ENCODE results near the gene B3GALT6.
"Not testable (repeated sequence)": the region's sequence is repeated elsewhere in the genome, so short reads cannot be mapped to it uniquely, and the experiment has no call there.

B3GALT6 gene

DNA sequence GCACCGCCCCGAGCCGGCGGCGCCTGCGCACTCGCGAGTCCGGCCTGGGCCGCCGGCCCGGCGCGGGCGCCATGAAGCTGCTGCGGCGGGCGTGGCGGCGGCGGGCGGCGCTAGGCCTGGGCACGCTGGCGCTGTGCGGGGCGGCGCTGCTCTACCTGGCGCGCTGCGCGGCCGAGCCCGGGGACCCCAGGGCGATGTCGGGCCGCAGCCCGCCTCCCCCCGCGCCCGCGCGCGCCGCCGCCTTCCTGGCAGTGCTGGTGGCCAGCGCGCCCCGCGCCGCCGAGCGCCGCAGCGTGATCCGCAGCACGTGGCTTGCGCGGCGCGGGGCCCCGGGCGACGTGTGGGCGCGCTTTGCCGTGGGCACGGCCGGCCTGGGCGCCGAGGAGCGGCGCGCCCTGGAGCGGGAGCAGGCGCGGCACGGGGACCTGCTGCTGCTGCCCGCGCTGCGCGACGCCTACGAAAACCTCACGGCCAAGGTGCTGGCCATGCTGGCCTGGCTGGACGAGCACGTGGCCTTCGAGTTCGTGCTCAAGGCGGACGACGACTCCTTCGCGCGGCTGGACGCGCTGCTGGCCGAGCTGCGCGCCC, at the start of gene B3GALT6:
Gene B3GALT6 (plus strand): TSS at position 30 of the 588 bp plus-strand sequence. CDS start 42 bp downstream, at position 72.
- Histone ChIP-seq H3K36me3 (ENCODE audit: control insufficient read depth, insufficient read depth, low read length, severe bottlenecking) (peaks cover 16% of the 10 kb centered on the region), H3K9me3 (ENCODE audit: control insufficient read depth, low read length) (no peaks in the 10 kb centered on the region), H3K4me1 (ENCODE audit: control insufficient read depth, insufficient read depth, low read length) (peaks cover 22% of the 10 kb centered on the region), H3K27me3 (replicated peaks; ENCODE audit: control insufficient read depth, insufficient read depth, low read length) (no peaks in the 10 kb centered on the region), H3K4me3 (ENCODE audit: low read length) (peak within 1 kb of the TSS; percentile 87), H3K9ac (ENCODE audit: low read length) (peak within 1 kb of the TSS; percentile 94)
- DNase-seq (ENCODE audit: low read depth): no peak

DNA sequence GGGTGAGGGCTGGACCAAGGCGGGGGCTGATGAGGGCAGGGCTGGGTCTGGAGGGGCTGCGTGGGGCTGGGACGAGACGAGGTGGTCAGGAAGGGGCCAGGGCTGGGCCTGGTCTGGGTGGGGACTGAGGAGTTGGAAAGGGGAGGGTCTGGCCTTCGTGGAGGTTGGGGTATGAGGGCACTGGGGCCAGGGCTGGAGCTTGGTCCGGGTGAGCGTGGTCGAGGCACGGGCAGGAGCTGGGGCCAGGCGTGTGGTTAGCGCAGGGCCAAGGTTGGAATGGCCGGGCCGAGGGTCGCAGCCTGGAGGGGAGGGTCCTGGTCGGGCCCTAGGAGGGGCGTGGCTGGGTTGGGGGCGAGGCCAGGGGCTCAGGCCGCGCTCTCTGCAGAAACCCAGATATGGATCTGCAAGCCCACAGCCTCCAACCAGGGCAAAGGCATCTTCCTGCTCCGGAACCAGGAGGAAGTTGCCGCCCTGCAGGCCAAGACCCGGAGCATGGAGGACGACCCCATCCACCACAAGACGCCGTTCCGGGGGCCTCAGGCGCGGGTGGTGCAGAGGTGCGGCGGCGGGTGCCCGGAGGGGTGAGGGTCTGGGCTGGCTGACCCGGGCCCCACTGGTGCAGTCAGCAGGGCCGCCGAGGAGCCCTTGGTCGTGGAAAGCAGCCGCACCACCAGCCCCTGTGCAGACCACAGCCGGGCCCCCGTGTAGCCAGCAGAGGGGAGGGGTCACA, 49.4 kb upstream of the B3GALT6 start:
- no peak overlapping the region for H3K9ac ChIP-seq (ENCODE audit: low read length)
- no peaks in the 10 kb centered on the region for H3K4me1 ChIP-seq (ENCODE audit: control insufficient read depth, insufficient read depth, low read length)
- no peaks in the 10 kb centered on the region for H3K36me3 ChIP-seq (ENCODE audit: control insufficient read depth, insufficient read depth, low read length, severe bottlenecking)
- H3K9me3 ChIP-seq (ENCODE audit: control insufficient read depth, low read length): no peaks in the 10 kb centered on the region
- H3K4me3 ChIP-seq (ENCODE audit: low read length): no peak overlapping the region
- peaks cover 35% of the 10 kb centered on the region for H3K27me3 ChIP-seq (replicated peaks; ENCODE audit: control insufficient read depth, insufficient read depth, low read length)
- no peak for DNase-seq (ENCODE audit: low read depth)

DNA sequence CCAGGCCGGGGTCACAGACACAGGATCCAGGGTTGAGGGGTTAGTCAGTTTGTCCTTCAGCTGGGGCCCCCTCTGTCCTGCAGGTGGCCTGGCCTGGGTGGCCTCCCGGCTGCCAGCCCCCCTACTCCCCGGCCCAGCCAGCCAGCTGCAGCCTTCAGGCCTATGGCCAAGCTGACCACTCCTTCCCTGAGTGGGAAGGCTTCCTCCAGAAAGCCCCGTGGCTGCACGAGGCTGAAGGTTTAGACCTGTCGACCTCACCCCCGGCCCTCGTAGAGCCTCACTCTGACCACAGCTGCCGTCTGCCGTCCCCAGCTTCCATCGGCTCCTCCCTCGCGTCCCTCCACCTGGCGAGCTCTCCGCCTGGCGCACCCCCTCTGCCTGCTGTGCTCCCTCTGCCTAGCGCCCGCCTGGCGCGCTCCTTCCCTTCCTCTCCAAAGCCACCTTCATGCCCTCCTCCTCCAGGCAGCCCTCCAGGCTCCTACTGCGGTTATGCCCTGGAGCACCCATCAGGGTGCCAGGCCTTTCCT, 48.8 kb upstream of the B3GALT6 start:
- H3K9ac ChIP-seq (ENCODE audit: low read length): no peak overlapping the region

DNA sequence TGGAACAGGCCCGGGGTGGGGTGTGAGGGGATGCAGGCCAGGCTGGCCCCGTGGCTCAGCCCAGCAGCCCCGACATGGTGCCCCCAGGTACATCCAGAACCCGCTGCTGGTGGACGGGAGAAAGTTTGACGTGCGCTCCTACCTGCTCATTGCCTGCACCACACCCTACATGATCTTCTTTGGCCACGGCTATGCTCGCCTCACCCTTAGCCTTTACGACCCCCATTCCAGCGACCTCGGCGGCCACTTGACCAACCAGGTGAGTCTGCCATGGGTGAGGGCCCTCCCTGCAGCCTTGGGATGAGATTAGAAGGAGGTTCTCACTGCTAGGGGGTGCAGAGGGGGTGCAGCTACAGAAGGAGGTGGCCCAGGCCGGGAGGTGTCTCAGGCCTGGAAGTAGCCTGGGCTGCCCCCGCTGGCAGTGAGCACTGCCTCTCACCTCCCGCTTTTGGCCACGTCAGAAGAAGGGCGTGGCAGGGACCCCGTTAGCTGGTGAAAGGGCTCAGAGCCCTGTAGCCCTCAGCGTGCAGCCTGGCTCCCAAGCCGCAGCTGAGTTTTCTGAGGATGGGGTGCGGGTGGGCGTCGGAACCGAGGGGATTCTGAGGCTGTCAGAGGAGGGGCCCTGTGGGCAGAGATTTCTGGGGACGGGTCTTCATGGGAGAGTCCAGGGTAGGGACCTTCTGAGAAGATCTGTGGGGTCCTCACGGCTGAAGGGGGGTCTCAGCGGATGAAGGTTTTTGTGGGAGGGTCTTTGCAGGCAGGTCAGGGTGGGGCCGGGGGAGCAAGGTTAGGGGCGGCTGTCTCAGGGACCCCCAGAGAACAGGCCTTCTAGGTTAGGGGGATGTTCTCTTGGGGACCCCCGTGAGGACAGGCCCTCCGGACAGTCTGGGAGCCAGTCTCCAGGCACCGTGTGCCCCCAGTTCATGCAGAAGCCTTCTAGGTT, 47.9 kb upstream of the B3GALT6 start:
- no peak for DNase-seq (ENCODE audit: low read depth)
- no peaks in the 10 kb centered on the region for H3K4me1 ChIP-seq (ENCODE audit: control insufficient read depth, insufficient read depth, low read length)
- H3K4me3 ChIP-seq (ENCODE audit: low read length): no peak overlapping the region
- H3K9me3 ChIP-seq (ENCODE audit: control insufficient read depth, low read length): no peaks in the 10 kb centered on the region
- H3K27me3 ChIP-seq (replicated peaks; ENCODE audit: control insufficient read depth, insufficient read depth, low read length): peaks cover 31% of the 10 kb centered on the region
- H3K36me3 ChIP-seq (ENCODE audit: control insufficient read depth, insufficient read depth, low read length, severe bottlenecking): no peaks in the 10 kb centered on the region
- H3K9ac ChIP-seq (ENCODE audit: low read length): no peak overlapping the region

More for the DNA sequence above, 48.8 kb upstream of the B3GALT6 start:
- Histone ChIP-seq H3K4me3 (ENCODE audit: low read length) (no peak overlapping the region), H3K36me3 (ENCODE audit: control insufficient read depth, insufficient read depth, low read length, severe bottlenecking) (no peaks in the 10 kb centered on the region), H3K9me3 (ENCODE audit: control insufficient read depth, low read length) (no peaks in the 10 kb centered on the region), H3K4me1 (ENCODE audit: control insufficient read depth, insufficient read depth, low read length) (no peaks in the 10 kb centered on the region), H3K27me3 (replicated peaks; ENCODE audit: control insufficient read depth, insufficient read depth, low read length) (peaks cover 30% of the 10 kb centered on the region)
- no peak for DNase-seq (ENCODE audit: low read depth)

DNA sequence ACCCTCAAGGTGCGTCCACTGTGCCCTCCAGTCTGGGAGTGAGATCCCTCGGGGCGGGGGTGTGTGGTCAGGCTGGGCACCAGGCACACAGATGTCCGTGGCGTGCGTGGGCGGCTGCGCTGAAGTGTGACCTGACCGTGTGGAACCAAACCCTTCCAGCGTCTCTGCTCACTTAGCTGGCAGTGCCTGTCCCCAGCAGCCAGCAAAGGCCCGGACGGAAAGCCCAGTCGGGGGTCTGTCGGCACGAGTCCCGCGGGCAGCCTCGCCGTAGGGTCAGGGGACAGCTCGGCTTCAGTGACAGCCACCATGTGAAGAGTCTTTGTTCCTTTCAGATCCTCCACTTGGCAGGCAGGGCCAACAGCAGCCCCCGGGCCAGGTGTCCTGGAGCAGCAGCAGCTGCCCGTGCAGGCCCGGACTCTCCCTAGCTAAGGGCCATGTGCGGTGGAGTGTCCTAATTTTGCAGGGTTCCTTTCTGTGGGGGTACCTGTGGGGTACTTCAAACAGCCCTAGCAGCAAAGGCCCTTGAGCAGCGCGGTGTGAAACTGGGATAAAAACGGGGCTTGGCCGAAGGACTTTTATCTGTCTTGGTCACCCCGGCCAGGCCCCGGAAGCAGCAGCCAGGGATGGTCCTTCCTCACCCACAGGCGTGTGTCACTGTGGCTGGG, 46.8 kb upstream of the B3GALT6 start:
- H3K9ac ChIP-seq (ENCODE audit: low read length): no peak overlapping the region
- H3K9me3 ChIP-seq (ENCODE audit: control insufficient read depth, low read length): no peaks in the 10 kb centered on the region
- no peak for DNase-seq (ENCODE audit: low read depth)
- peaks cover 30% of the 10 kb centered on the region for H3K27me3 ChIP-seq (replicated peaks; ENCODE audit: control insufficient read depth, insufficient read depth, low read length)
- H3K4me1 ChIP-seq (ENCODE audit: control insufficient read depth, insufficient read depth, low read length): no peaks in the 10 kb centered on the region
- H3K4me3 ChIP-seq (ENCODE audit: low read length): no peak overlapping the region
- H3K36me3 ChIP-seq (ENCODE audit: control insufficient read depth, insufficient read depth, low read length, severe bottlenecking): no peaks in the 10 kb centered on the region

DNA sequence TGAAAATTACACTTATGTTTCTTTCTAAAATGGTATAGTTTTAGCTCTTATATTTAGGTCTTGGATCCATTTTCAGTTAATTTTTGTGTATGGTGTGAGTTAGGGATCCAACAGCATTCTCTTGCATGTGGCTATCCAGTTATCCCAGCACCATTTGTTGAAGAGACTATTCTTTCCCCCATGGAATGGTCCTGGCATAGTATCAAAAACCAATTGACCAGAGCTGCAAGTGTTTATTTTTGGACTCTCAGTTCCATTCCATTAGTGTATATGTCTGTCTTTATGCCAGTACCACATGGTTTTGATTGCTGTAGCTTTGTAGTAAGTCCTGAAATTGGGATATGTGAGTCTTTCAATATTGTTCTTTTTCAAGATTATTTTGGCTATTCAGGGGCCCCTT, 44.1 kb upstream of the B3GALT6 start:
- DNase-seq (ENCODE audit: low read depth): peak; percentile 39

DNA sequence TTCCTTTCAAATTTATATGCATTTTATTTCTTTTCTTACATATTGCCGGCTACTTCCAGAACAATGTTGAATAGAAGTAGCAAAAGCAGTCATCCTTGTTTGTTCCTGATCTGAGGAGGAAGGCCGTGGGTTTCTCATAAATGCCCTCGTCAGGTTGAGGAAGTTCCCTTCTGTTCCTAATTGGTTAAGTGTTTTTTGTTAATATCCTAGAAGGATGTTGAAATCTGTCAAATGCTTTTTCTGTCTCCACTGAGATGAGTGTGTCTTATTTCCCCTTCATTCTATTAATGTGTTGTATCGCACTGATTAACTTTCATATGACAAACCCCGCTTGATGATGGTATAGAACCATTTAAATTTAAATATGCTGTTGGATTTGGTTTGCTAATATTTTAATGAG, 42.9 kb upstream of the B3GALT6 start:
- Histone ChIP-seq H3K9ac (ENCODE audit: low read length) (no peak overlapping the region), H3K4me1 (ENCODE audit: control insufficient read depth, insufficient read depth, low read length) (no peaks in the 10 kb centered on the region), H3K9me3 (ENCODE audit: control insufficient read depth, low read length) (peaks cover 21% of the 10 kb centered on the region), H3K36me3 (ENCODE audit: control insufficient read depth, insufficient read depth, low read length, severe bottlenecking) (no peaks in the 10 kb centered on the region), H3K4me3 (ENCODE audit: low read length) (no peak overlapping the region), H3K27me3 (replicated peaks; ENCODE audit: control insufficient read depth, insufficient read depth, low read length) (peaks cover 12% of the 10 kb centered on the region)
- DNase-seq (ENCODE audit: low read depth): no peak

More for the DNA sequence above, 44.1 kb upstream of the B3GALT6 start:
- Histone ChIP-seq H3K9me3 (ENCODE audit: control insufficient read depth, low read length) (peaks cover 15% of the 10 kb centered on the region), H3K4me3 (ENCODE audit: low read length) (no peak overlapping the region), H3K9ac (ENCODE audit: low read length) (no peak overlapping the region), H3K36me3 (ENCODE audit: control insufficient read depth, insufficient read depth, low read length, severe bottlenecking) (no peaks in the 10 kb centered on the region), H3K4me1 (ENCODE audit: control insufficient read depth, insufficient read depth, low read length) (no peaks in the 10 kb centered on the region), H3K27me3 (replicated peaks; ENCODE audit: control insufficient read depth, insufficient read depth, low read length) (peaks cover 22% of the 10 kb centered on the region)

DNA sequence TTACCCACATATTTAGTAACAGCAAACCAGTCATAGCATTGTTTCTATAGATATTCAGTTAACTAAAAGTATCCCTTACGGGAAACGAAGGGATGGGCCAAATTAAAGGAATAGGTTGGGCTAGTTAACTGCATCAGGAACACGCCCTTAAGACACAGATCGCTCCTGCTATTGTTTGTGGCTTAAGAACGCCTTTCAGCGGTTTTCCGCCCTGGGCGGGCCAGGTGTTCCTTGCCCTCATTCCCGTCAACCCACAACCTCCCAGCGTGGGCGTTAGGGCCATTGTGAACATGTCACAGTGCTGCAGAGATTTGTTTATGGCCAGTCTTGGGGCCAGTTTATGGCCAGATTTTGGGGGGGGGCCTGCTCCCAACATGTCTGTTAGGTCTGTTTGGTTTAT, 40.3 kb upstream of the B3GALT6 start:
- peaks cover 32% of the 10 kb centered on the region for H3K9me3 ChIP-seq (ENCODE audit: control insufficient read depth, low read length)
- H3K4me3 ChIP-seq (ENCODE audit: low read length): no peak overlapping the region
- H3K27me3 ChIP-seq (replicated peaks; ENCODE audit: control insufficient read depth, insufficient read depth, low read length): peaks cover 12% of the 10 kb centered on the region
- H3K36me3 ChIP-seq (ENCODE audit: control insufficient read depth, insufficient read depth, low read length, severe bottlenecking): no peaks in the 10 kb centered on the region
- H3K4me1 ChIP-seq (ENCODE audit: control insufficient read depth, insufficient read depth, low read length): no peaks in the 10 kb centered on the region
- no peak overlapping the region for H3K9ac ChIP-seq (ENCODE audit: low read length)
- DNase-seq (ENCODE audit: low read depth): no peak

DNA sequence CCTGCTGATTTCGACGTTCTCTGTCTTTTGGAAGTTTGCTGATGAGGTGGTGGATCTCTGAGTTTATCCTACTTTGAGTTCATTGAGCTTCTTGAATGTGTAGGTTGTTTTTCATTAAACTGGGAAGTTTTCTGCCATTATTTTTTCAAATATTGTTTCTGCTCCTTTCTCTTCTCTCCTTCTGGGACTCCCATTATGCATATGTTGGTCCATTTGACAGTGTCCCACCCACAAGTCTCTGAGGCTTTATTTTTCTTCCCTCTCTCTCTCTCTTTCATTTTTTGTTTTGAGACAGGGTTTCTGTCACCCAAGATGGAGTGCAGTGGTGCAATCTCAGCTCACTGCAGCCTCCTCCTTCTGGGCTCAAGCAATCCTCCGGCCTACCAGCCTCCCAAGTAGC, 37.3 kb upstream of the B3GALT6 start:
- no peaks in the 10 kb centered on the region for H3K36me3 ChIP-seq (ENCODE audit: control insufficient read depth, insufficient read depth, low read length, severe bottlenecking)
- peaks cover 32% of the 10 kb centered on the region for H3K9me3 ChIP-seq (ENCODE audit: control insufficient read depth, low read length)
- DNase-seq (ENCODE audit: low read depth): no peak
- H3K4me1 ChIP-seq (ENCODE audit: control insufficient read depth, insufficient read depth, low read length): no peaks in the 10 kb centered on the region
- H3K4me3 ChIP-seq (ENCODE audit: low read length): no peak overlapping the region
- peaks cover 6% of the 10 kb centered on the region for H3K27me3 ChIP-seq (replicated peaks; ENCODE audit: control insufficient read depth, insufficient read depth, low read length)
- no peak overlapping the region for H3K9ac ChIP-seq (ENCODE audit: low read length)

DNA sequence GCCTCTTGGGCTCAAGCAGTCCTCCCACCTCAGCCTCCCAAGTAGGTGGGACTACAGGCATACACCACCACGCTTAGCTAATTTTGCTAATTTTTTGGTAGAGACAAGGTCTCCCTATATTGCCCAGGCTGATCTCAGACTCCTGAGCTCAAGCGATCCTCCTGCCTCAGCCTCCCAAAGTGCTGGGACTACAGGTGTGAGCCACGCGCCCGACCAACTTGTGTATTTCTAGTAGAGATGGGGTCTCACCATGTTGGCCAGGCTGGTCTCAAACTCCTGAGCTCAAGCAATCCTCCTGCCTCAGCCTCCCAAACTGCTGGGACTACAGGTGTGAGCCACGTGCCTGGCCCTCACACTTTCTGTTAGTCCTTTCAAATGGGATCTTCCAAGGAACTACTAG, 36.3 kb upstream of the B3GALT6 start:
- H3K4me1 ChIP-seq (ENCODE audit: control insufficient read depth, insufficient read depth, low read length); DNase-seq (ENCODE audit: low read depth); H3K4me3 ChIP-seq (ENCODE audit: low read length); H3K27me3 ChIP-seq (replicated peaks; ENCODE audit: control insufficient read depth, insufficient read depth, low read length); H3K9ac ChIP-seq (ENCODE audit: low read length); H3K36me3 ChIP-seq (ENCODE audit: control insufficient read depth, insufficient read depth, low read length, severe bottlenecking): not testable (repeated sequence)
- H3K9me3 ChIP-seq (ENCODE audit: control insufficient read depth, low read length): peaks cover 32% of the 10 kb centered on the region
